OCI-LY7 (cell line): ENCODE results near the gene DNA2.

Experiments
- CTCF ChIP-seq: fragments of 200-600 bp; sonication (generic); conservative IDR thresholded peaks from 2 replicates; pipeline ENCODE4 v1.5.1; 2014; ENCODE audit warnings: mild to moderate bottlenecking, antibody characterized with exemption, low read length, moderate library complexity, mixed read lengths
- EZH2phosphoT487 ChIP-seq: fragments of 200-600 bp; sonication (generic); IDR thresholded peaks from 2 replicates; pipeline ENCODE4 v1.6.1; 2018; ENCODE audit warnings: low read depth, borderline replicate concordance, mild to moderate bottlenecking, mixed run types, antibody characterized with exemption, low read length, moderate library complexity, mixed read lengths

- no peak for TF ChIP-seq CTCF
- no peak for TF ChIP-seq EZH2phosphoT487
Observed at GRCh38 chr10:68517188-68517587, 45.4 kb upstream of the DNA2 start.
